PFSK-1 (cell line): ENCODE data around the gene CFAP61.

Experiments used
- POLR2AphosphoS5 ChIP-seq: IDR thresholded peaks from 2 replicates; pipeline ENCODE4 v1.6.1; 2012; ENCODE audit warnings: low read depth, mild to moderate bottlenecking, control low read depth, low read length, moderate library complexity
- REST ChIP-seq, 2 experiments: IDR thresholded peaks; 2 replicates each; pipeline versions ENCODE4 v1.6.1 to v1.8.0; 2011 to 2012; ENCODE audit warnings: low read depth in 2 of 2, low read length in 2 of 2, control low read depth in 1 of 2, inconsistent platforms in 1 of 2, mild to moderate bottlenecking in 1 of 2, moderate library complexity in 1 of 2; ENCODE audit not compliant: insufficient read depth in 1 of 2
- SIN3A ChIP-seq: IDR thresholded peaks from 2 replicates; pipeline ENCODE4 v1.6.1; 2012; ENCODE audit warnings: mild to moderate bottlenecking, low read length, moderate library complexity, borderline replicate concordance; ENCODE audit not compliant: insufficient read depth

GRCh38 chr20:20409331-20409730 is 357.0 kb downstream of the CFAP61 start:
- TF ChIP-seq SIN3A (no peak), POLR2AphosphoS5 (no peak), REST (IDR thresholded peaks at IDR 0.05; ENCODE audit: insufficient read depth in 1 of 2, low read depth in 2 of 2, low read length in 2 of 2) (no peak)
